Activated naive CD4-positive, alpha-beta T cell treated with anti-CD3 and anti-CD28 coated beads, Interleukin-2, amount 50 U/mL, for 72 hours (primary cell): Measurements from ENCODE around the gene SAMD4B. TPM values are rescaled to one million over a fixed set of nuclear protein-coding genes. Genes with fewer than 3 reads are reported as not detected.

Experiments used
- ATAC-seq, 2 donors: fragments of 150-1000 bp; cut with Tn5 transposase; 2 replicates each; pipeline ENCODE4 v1.10.0; 2021; ENCODE audit warnings: mild to moderate bottlenecking in 2 of 2, moderate library complexity in 2 of 2
- DNase-seq, 2 donors: peaks; one replicate each; pipeline ENCODE4 v3.0.0; 2021 to 2022; ENCODE audit warnings: low spot score in 2 of 2
- H3K27ac Mint-ChIP-seq, 2 donors: one replicate each; pipeline ENCODE4 v1.8.0; 2022; ENCODE audit warnings: mild to moderate bottlenecking in 2 of 2, mixed read lengths in 2 of 2
- H3K36me3 Mint-ChIP-seq, 2 donors: one replicate each; pipeline ENCODE4 v1.8.0; 2022; ENCODE audit warnings: mixed read lengths in 2 of 2
- H3K9me3 Mint-ChIP-seq, 2 donors: one replicate each; pipeline ENCODE4 v1.8.0; 2022; ENCODE audit warnings: mixed read lengths in 2 of 2
- total RNA-seq, 2 donors: library from RNA; stranded (reverse); gene quantifications; one replicate each; pipeline ENCODE4 v1.2.3, GENCODE V29; 2022

The SAMD4B gene
- total RNA-seq, 2 donors from 2014 or later: 42.1 to 56.1 TPM

DNA sequence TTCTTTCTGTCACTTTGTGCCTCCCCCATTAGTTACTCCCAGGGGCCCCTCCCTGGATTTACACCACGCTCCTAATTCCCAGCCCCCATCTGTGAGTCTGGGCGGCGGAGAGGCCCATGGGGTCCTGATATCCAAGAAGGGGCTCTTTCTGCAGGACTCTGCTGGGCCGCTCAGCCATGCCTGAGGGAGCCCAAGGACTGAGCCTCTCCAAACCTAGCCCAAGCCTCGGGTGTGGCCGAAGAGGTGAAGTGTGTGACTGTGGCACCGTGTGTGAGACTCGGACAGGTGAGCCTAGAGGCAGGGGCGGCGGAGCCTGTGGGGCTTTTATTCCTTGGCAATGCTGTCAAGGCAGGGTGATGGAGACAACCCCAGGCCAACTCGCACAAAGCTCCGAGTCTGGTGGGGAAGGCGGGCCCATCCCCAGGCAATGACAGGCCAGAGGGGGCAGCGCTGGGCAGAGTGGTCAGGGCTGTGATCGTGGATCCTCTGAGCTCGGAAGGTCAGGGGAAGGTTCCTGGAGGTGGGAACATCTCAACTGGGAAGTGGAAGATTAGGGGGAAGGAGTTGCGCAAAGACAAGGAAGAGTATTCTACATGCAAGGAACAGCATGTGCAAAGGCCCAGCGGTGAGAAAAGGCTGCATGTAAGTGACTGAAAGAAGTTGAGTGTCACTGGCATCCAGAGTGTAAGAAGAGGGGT is 71.8 kb downstream of the SAMD4B start:
- DNase-seq (no peak), ATAC-seq (no peak)
- Mint-ChIP-seq H3K27ac (peak overlapping the region; percentile 95 to 99), H3K9me3 (no peaks in the 10 kb centered on the region), H3K36me3 (peaks cover 11 to 13% of the 10 kb centered on the region in 2 donors)

DNA sequence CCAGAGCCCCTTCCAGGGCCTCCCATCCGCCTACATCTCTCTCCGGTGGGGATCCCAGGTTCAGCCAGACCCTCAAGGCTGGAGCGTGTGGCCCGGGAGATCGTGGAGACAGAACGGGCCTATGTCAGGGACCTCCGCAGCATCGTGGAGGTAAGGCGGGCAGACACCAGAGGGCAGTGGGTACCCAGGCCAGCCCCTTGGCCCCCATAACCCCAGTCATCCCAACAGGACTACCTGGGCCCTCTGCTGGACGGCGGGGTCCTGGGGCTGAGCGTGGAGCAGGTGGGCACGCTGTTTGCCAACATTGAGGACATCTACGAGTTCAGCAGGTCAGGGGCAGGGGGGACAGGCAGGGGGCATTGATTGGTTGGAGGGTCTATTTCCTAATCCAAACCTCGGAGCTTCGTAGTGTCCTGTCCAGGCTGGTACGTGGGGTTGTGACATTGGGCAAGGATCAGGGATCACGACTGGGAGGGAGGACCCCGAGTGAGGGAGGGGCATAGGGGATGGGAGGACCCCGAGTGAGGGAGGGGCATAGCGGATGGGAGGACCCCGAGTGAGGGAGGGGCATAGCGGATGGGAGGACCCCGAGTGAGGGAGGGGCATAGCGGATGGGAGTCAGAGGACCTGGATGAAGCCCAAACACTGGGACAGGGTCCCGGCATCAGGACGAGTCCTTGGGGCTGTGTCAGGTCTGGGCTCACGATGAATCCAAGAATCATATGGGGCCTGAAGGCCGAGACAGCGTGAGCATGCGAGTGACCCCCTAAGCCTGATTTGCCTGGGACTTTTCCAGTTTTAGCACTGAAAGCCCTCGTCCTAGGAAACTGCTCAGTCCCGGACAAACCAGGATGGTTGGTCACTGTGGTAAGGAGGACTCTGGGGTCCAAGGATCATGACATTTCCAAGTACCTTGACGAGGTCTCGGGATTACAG is 73.2 kb downstream of the SAMD4B start:
- Mint-ChIP-seq H3K9me3 (no peaks in the 10 kb centered on the region), H3K36me3 (peaks cover 10 to 12% of the 10 kb centered on the region in 2 donors), H3K27ac (peak overlapping the region in 1 of 2 donors; percentile 76)
- no peak for DNase-seq
- no peak for ATAC-seq

GRCh38 chr19:39416152-39417120 is 74.2 kb downstream of the SAMD4B start:
- Mint-ChIP-seq H3K36me3 (peaks cover 2 to 10% of the 10 kb centered on the region in 2 donors), H3K27ac (no peak overlapping the region), H3K9me3 (no peaks in the 10 kb centered on the region)
- DNase-seq (no peak), ATAC-seq (no peak)

- Mint-ChIP-seq H3K27ac (peak overlapping the region in 1 of 2 donors; percentile 86), H3K9me3 (no peaks in the 10 kb centered on the region), H3K36me3 (peaks cover 0 to 10% of the 10 kb centered on the region in 2 donors)
- ATAC-seq (no peak), DNase-seq (no peak)
Observed at GRCh38 chr19:39417463-39418181, 75.4 kb downstream of the SAMD4B start.

DNA sequence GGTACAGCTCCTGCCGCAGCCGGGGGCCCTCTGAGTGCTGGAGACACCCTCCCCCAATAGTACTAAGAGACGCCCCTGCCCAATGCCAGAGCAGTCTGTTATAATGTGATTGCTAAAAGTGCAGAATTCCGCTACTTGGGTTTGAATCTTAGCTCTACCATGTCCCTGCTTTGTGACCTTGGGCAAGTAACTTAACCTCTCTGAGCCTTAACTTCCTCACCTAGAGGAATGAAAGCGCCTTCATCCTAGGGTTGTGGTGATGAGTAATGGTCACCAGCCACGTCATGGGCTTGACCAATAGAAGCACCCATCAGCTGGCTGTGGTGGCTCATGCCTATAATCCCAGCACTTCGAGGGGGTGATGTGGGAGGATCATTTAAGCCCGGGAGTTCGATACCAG is 76.8 kb downstream of the SAMD4B start:
- ATAC-seq (no peak), DNase-seq (no peak)
- Mint-ChIP-seq H3K36me3 (peaks cover 0 to 6% of the 10 kb centered on the region in 2 donors), H3K27ac (no peak overlapping the region), H3K9me3 (no peaks in the 10 kb centered on the region)

GRCh38 chr19:39420769-39421168 is 78.5 kb downstream of the SAMD4B start:
- DNase-seq (no peak), ATAC-seq (no peak)
- H3K27ac Mint-ChIP-seq: no peak overlapping the region
- no peaks in the 10 kb centered on the region for H3K9me3 Mint-ChIP-seq
- H3K36me3 Mint-ChIP-seq: no peaks in the 10 kb centered on the region

DNA sequence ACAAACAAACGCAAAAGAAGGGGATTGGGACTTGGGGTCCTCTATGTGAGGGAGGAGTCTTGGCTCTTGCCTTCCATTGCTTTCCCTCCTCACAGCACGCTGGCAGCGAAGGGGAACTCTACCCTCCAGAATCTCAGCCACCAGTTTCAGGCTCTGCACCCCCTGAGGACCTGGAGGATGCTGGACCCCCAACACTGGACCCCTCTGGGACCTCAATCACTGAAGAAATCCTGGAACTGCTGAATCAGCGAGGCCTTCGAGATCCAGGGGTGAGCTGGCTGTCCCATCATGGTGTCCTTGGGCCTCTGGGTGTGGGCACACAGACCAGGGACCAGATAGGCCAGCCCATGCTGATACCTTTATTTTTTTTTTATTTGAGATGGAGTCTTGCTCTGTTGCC is 79.8 kb downstream of the SAMD4B start:
- Mint-ChIP-seq H3K36me3 (no peaks in the 10 kb centered on the region), H3K9me3 (no peaks in the 10 kb centered on the region), H3K27ac (no peak overlapping the region)
- ATAC-seq (no peak), DNase-seq (no peak)

GRCh38 chr19:39423258-39424086 is 81.3 kb downstream of the SAMD4B start:
- ATAC-seq: no peak
- no peaks in the 10 kb centered on the region for H3K9me3 Mint-ChIP-seq
- no peaks in the 10 kb centered on the region for H3K36me3 Mint-ChIP-seq
- no peak overlapping the region for H3K27ac Mint-ChIP-seq
- DNase-seq: no peak

DNA sequence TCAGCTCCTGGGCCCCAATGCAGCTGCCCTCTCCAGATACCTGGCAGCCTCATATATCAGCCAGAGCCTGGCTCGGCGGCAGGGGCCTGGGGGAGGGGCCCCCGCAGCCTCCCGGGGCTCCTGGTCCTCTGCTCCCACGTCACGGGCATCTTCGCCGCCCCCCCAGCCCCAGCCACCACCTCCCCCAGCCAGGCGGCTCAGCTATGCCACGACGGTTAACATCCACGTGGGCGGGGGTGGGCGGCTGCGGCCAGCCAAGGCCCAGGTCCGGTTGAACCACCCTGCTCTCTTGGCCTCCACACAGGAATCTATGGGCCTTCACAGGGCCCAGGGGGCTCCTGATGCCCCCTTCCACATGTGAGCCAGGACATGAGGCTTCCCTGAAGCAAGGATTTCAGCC is 82.7 kb downstream of the SAMD4B start:
- H3K36me3 Mint-ChIP-seq: no peaks in the 10 kb centered on the region
- no peaks in the 10 kb centered on the region for H3K9me3 Mint-ChIP-seq
- no peak overlapping the region for H3K27ac Mint-ChIP-seq
- DNase-seq (no peak), ATAC-seq (no peak)

DNA sequence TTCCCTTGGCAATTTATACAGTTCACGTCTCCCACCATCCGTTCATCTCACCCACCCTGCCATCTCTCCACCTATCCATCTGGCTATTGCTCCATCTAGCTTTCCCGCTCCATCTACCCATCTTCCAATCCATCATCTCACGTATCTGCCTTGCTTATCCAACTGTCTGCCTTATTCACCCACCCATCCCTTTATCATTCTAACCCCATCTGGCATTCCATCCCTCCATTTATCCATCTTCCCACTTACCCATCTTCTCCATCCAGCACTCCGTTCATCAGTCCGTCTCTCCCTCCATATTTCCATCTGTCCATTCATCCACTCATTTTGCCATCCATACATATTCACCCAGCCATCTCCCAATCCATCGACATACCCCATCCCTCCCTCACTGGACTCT is 83.5 kb downstream of the SAMD4B start:
- ATAC-seq (no peak), DNase-seq (no peak)
- no peaks in the 10 kb centered on the region for H3K36me3 Mint-ChIP-seq
- H3K9me3 Mint-ChIP-seq: no peaks in the 10 kb centered on the region
- H3K27ac Mint-ChIP-seq: no peak overlapping the region

DNA sequence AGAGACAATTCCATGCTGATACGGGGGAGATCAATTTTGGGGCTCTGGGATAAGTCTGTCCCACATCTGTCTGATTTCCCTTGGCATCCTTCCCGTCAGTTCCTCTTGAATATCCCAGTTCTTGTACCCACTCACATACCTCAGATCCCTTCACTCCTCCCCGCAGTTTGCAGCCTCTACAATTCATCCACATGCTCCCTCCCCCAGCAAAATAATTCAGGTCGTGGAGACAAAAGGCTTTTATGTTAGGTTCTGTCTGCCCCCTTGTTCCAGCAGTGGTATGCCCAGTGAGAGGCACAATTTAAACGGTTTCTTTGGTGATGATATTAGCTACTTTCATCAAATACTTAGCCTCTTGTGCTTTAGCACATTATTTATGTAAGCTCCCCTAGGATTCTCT is 83.9 kb downstream of the SAMD4B start:
- DNase-seq (no peak), ATAC-seq (no peak)
- no peak overlapping the region for H3K27ac Mint-ChIP-seq
- no peaks in the 10 kb centered on the region for H3K36me3 Mint-ChIP-seq
- no peaks in the 10 kb centered on the region for H3K9me3 Mint-ChIP-seq

GRCh38 chr19:39427707-39428106 is 85.5 kb downstream of the SAMD4B start:
- no peak for ATAC-seq
- DNase-seq: no peak
- Mint-ChIP-seq H3K36me3 (peaks cover 3 to 5% of the 10 kb centered on the region in 2 donors), H3K9me3 (no peaks in the 10 kb centered on the region), H3K27ac (peak overlapping the region in 1 of 2 donors; percentile 35)

DNA sequence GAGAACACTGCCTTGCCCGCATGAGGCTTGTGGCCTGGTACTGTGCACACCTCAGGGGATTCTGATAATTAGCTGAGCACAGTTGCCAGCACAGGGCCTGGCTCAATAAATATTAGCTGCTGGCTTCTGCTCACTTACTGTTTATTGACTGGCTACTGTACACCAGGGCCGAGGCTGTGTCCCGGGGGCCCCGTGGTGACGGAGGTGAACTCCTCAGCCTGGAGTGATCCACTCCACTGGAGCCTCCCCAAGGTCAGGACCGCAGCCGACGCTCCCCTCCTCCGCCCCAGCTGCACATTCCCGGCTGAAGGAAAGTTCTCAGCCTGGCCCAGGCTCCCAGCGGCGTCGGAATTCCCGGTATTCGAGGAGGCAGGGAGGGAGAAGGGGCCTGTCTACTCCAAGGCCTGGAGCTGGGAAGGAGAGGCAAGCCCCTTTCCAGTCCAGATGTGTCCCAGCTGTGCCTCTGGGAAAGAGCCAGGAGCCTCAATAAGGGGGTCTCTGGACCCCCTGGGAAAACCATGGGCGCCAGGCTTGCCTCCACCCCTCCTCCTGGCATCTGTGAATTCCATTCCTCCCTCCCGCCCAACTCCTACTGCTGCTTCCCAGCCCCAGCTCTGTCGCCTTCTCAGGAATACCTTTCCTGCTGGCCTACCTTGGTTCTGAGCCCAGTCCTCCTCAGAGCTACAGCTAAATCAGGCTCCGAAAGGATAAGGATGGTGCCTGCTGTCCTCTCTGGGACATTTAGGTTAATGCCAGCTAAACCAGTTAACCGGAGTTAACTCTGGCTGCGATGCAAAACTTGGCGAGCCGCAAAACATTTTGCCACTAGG is 86.3 kb downstream of the SAMD4B start:
- peak overlapping the region; percentile 50 to 96 for H3K27ac Mint-ChIP-seq
- DNase-seq (no peak), ATAC-seq (peak in 1 of 2 donors; percentile 3)
- no peaks in the 10 kb centered on the region for H3K9me3 Mint-ChIP-seq
- peaks cover 11 to 13% of the 10 kb centered on the region in 2 donors for H3K36me3 Mint-ChIP-seq
